GOT3 (cell line): ENCODE results near the gene OTUD1.

ENCODE experiments used
- DNase-seq: peaks from one replicate; lab custom pipeline; 2025; ENCODE audit warnings: mixed read lengths; lab: John Stamatoyannopoulos, UW

OTUD1 gene

DNA sequence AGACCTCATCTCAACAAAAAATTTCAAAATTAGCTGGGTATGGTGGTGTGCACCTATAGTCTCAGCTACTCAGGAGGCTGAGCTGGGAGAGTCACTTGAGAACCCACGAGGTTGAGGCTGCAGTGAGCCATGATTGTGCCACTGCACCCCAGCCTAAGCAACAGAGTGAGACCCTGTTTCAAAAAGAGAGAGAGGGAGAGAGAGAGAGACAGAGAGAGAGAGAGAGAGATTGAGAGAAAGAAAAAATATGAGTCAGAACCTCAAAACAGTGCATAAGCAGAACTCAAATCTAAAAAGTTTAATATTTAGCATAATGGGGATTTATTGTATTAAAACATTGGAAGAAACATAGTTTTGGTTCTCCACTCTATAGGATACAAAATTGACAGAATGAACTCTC is 17.5 kb upstream of the OTUD1 start:
- DNase-seq, result no peak

DNA sequence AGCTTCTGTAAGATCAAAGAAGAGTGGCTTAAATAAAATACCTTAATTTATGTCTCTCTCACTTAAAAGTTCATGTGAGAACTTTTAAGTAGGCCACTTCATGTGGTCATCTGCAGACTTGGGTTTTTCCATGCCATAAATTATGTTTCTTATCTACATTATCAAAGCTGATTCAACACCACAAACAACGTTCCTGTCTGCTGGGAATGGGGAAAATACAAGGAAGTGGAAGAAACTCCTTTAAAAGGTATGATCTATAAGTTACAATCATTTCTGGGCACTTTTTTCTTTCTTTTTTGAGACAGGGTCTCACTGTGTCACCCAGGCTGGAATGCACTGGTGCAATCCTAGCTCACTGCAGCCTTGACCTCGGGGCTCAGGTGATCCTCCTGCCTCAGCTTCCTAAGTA is 16.9 kb upstream of the OTUD1 start:
- no peak for DNase-seq

DNA sequence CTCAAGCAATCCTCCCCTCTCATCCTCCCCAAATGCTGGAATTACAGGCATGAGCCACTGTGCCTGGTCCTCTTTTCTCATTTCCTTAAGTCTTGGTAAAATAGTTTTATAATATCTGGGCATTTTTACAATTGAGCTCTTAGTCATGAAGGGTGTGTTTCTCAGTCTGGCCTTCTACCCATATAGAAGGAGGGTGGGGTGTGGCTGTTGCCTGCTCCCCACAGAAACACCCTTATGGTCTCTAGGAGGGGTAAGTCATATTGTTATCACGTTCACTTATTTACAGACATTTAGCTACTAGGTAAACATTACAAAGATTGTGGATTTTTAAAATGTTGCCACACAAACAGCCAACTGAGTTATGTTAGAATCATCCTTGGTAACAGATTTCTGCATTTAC is 6.7 kb upstream of the OTUD1 start:
- DNase-seq, result no peak

DNA sequence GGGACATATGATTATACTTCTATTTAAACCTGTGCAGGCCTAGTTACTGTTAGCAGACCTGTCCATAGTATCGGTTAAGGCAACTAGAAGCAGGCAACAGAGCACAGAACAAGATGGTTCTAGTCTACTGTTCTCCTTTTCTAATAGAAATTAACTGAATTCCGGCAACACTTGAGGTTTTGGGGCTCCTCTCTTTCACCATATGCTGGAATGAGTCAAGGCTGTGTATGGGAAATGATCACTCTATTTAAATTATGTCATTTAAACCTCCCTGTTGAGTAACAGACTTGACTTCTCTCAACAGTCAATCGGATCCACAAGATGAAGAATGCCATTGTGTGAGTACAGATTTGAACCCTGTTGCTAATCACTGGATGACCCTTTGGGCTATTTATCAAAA is 6.2 kb upstream of the OTUD1 start:
- no peak for DNase-seq

DNA sequence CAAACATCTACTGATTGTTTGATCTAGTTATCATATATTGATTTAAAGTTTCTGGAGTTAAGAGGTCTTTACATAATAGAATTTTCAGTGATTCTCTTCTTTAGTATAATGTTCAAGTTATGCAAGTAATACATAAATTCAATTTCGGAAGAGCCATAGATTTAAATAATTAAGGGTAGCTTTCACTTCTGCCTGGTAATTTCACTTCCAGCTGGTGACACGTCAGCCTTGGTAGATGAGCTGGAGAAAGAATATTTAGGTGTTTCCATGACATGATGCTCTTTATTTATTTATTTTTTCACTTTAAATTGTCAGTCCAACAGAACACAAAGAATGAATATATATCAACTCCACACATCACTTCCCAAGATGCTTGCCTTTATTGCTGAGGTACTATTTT is 5.2 kb upstream of the OTUD1 start:
- DNase-seq, result no peak

DNA sequence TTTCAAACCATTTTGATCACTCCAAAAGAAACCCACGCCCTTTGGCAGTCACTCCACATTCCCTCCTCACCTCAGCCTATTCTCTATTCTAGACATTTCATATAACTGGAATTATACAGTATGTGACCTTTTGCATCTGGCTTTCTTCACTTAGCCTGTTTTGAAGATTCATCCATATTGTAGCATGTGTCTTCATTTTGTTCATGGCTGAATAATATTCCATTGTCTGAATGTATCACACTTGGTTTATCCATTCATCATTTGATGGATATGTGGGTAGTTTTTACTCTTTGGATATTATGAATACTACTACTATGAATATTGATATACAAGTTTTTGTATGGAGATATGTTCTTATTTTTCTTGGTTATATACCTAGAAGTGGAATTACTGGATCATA is 3.5 kb upstream of the OTUD1 start:
- DNase-seq, result no peak

DNA sequence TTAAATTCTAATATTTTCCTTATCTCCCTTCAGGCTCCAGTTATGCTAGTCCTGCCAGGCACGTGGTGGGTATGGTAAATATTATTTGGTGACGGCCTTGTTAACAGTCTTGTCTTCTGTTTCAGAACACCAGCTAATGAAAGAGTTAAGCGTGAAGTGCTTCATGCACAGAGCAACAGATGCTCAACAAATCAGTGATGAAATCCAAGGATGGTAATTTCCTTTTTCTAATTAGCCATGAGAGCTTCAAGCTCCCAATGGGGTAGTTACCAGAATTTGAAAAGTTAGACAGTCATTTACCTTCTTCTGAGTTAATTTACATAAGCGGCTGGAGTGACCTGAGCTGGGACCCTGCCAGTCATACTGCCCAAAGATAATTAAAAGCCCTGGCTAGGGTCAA is 1.9 kb upstream of the OTUD1 start:
- no peak for DNase-seq

DNA sequence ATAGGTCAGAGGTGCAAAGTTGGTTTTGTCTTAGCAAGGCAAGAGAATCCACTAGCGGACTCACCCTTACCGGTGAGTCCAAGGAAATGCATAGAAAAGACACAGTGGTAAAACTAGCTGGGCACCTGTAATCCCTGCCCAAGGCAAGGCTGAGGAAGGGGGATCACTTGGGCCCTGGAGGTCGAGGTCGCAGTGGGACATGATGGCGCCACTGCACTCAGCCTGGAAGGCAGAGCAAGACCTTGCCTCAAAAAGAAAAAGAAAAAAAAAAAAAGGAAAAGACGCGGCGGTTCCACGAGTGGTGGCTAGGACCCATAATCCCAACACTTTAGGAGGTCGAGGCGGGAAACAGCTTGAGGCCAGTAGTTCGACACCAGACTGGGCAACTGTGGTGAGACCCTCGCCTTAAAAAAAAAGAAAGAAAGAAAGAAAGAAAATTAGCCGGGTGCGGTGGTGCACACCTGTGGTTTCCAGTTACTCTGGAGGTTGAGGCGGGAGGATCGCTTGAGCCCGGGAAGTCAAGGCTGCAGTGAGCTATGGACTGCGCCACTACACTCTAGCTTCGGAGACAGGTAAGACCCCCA is 820 bp upstream of the OTUD1 start:
- DNase-seq, result no peak

DNA sequence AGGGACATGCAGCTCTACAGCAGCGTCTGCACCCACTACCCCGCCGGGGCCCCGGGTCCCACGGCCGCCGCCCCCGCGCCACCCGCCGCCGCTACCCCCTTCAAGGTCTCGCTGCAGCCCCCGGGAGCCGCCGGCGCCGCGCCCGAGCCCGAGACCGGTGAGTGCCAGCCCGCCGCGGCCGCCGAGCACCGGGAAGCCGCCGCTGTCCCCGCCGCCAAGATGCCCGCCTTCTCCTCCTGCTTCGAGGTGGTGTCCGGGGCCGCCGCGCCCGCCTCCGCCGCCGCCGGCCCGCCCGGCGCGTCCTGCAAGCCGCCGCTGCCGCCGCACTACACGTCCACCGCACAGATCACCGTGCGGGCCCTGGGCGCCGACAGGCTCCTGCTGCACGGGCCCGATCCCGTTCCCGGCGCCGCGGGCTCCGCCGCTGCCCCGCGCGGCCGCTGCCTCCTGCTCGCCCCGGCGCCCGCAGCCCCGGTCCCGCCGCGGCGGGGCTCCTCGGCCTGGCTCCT is 631 bp downstream of the OTUD1 start:
- no peak for DNase-seq

DNA sequence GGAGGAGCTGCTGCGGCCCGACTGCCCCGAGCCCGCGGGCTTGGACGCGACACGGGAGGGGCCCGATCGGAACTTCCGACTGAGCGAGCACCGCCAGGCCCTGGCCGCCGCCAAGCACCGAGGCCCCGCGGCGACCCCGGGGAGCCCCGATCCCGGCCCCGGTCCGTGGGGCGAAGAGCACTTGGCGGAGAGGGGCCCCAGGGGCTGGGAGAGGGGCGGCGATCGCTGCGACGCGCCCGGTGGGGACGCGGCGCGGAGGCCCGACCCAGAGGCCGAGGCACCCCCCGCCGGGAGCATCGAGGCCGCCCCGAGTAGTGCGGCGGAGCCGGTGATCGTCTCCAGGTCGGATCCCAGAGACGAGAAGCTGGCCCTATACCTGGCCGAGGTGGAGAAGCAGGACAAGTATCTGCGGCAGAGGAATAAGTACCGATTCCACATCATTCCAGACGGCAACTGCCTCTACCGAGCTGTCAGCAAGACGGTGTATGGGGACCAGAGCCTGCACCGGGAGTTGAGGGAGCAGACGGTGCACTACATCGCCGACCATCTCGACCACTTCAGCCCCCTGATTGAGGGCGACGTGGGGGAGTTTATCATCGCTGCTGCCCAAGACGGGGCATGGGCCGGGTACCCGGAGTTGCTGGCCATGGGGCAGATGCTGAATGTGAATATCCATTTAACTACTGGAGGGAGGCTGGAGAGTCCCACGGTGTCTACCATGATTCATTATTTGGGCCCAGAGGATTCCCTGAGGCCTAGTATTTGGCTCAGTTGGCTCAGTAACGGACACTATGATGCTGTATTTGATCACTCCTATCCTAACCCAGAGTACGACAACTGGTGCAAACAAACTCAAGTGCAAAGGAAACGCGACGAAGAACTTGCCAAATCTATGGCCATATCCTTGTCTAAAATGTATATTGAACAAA is 1.4 kb downstream of the OTUD1 start:
- no peak for DNase-seq

DNA sequence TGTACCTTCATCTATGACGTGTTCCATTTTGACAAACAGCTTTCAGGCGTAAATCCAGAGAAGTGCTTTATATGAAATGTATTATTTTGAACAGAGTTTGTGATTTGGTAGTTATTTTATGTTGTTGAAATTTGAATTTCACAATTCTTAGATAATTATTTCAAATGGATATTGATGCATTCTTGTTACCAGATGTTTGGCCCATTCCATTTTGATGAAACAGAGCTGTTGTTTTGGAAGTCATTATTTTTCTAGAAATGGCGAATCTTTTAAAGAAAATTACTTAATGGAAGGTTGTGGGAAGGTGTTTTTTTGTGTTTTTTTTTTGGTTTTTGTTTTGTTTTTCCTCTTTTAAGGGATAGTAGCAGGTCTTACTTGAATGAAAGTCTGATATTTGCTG is 2.4 kb downstream of the OTUD1 start:
- no peak for DNase-seq

DNA sequence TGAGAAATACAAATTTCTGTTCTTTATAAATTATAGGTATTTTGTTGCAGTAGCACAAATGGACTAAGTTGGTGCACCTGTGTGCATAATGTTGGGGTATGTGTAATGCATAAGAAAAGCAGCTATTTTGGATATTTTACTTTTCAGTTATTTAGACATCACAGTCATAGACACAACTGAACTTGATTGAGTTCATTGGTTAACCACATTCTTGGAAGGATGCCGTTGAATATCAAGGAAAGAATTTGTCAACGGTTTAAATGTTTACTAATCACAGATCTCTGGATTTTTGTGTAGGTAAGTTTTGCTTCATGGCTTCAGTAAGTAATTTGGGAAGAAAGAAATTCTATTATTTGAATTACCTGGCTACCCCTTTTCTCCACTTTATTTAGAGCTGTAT is 4.1 kb downstream of the OTUD1 start:
- DNase-seq, result no peak

DNA sequence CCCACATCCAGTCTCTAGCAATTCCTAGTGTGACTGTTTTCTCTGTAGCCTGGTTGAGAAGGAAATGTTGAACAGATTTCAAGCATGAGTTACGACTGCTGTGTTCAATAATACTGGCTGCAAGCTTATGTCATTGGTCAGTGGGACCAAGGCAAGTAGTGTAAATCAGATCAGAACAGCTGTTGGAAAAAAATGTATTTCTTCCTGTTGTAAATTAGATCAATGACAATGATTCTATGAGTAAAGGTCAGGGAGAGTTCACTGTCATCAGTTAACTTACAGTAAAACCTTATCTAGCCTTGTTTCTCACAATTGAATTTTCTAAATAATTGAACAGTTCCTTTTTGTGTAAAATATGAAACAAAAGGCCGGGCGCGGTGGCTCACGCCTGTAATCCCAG is 6.7 kb downstream of the OTUD1 start:
- no peak for DNase-seq

DNA sequence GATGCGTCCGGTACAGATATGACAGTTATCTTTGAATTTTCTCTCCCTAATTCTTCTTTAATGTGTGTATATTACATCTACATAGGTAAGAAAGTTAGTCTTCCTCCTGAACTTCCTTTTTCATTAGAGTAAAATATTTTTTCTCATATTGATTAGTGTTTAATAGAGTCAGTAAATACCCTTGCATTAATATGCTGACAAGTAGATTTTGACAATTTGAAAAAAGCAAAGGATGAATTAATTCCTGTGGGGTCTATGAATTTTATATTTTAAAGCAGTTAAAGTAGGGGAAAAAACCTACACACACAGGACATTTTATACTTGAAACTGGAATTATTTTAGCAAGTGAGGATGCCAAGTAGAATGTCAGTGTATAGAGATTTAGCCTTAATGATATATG is 9.4 kb downstream of the OTUD1 start:
- DNase-seq, result no peak

DNA sequence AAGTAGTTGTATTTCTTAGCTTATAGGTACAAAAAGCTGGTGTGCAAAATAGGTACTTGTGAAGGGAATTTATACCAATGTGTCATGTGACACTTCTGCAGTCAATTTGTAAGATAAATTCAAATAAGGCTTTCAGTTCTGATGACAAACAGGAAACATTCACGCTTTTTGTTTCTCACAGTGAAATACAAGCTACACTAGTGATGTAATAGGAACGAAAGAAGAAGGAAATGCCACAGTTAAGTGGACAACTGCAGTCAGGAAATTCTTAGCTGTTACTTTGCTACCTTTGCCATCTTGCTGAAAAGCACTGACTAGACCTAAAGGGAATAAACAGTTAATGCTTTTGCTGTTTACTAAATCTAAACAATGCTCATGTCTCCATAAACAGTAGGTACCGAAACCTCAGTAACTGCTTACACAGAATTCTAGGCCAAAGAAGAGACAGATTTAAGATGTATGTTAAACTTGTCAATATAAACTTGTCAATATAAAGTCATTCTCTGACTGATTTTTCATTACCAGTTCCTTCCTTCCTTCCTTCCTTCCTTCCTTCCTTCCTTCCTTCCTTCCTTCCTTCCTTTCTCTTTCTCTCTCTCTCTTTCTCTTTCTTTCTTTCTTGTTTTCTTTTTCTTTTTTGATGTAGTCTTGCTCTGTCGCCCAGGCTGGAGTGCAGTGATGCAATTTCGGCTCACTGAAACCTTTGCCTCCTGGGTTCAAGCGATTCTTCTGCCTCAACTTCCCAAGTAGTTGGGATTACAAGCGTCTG is 10.1 kb downstream of the OTUD1 start:
- no peak for DNase-seq

DNA sequence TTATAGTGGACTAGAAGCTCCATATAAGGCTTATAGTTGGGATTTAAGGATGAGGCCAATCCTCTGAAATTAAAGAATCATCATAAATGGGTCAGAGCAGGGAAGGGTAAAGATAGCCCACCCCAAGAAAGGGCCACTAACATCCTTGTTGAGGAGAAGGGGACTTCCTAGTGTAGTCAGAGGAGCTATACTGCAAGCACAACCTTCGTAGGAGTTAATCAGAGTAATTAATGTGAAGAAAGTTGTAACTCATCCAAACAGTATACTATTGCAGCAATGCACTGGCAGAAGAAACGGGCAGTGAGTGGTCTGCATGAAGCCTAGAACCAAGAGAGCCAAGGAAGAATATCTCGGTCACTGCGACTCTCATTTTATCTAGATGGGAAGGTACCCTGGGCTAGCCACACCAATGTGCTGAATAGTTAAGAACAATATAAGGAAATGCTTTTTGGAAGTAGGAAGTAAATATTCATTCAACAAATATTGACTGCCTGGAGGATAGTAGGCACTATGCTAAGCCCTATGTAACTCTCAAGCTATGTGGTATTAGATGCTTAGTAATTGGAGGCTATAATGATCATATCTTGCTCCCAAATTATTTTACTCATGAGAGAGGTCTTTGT is 13.3 kb downstream of the OTUD1 start:
- DNase-seq, result no peak

DNA sequence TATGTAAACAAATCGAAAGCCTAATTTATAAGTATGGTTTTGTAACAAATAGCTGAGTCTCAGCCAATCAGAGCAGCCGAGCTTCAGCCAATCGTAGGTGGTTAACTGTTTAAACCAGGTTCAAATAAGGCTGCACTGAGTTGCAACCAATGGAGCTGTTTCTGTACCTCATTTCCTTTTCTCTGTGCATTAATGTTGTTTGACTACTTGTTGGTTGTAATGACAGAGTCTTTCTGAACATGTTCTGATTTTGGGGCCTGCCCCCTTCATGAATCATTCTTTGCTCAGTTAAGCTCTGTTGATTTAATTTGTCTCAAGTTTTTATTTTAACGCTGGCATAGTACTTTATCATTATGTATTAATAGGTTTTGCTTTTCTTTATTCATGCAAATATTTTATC is 14.6 kb downstream of the OTUD1 start:
- no peak for DNase-seq

DNA sequence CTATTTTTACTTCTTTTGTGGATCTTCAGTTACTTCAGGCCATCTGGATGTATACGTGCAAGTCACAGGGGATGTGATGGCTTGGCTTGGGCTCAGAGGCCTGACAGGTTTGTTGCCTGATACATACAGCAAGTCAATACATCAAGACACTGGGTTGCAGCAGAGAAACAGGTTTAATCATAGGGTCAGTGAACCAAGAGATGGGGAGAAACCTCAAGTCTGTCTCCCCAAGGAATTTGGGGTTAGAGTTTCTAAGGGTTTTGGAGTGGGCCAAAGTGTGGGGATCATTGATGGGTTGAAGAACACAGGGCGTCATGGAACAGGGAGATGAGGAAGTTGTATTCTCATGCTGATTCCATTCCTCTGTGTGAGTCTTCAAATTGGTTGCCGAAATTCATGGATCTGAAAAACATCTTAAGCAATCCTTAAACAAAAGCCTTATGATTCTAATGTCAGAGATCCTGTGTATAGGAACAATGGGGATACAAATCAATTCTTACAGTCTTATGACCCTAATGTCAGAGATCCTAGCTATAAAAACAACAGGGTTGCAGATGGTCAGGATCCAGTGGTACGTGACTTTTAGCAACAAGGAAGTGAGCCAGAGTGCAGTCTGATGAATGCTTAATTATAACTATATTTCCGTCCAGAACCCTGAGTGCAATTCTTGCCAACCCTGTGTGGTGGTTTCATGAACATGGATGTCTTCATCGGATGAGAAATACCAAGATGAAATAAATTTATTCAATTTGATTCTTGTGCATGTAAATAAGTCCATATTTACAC is 18.9 kb downstream of the OTUD1 start:
- no peak for DNase-seq

DNA sequence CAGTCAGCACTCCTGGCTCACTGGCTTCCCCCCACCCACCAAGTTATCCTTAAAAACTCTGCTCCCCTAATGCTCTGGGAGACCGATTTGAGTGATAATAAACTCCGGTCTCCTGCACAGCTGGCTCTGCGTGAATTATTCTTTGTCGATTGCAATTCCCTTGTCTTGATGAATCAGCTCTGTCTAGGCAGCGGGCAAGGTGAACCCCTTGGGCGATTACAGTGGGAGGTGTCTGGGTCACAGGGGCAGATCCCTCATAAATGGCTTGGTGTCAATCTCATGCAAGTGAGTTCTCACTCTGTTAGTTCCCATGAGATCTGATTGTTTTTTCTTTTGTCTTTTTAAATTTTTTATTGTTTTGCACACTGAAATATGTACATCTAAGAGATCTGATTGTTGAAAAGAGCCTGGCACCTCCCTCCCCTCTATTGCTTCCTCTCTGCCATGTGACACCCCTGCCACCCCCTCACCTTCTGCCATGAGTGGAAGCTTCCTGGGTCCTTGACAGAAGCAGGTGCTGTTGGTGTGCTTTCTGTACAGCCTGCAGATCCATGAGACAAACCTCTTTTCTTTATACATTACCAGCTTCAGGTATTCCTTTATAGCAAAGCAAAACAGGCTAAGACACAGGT is 20.5 kb downstream of the OTUD1 start:
- DNase-seq, result no peak

DNA sequence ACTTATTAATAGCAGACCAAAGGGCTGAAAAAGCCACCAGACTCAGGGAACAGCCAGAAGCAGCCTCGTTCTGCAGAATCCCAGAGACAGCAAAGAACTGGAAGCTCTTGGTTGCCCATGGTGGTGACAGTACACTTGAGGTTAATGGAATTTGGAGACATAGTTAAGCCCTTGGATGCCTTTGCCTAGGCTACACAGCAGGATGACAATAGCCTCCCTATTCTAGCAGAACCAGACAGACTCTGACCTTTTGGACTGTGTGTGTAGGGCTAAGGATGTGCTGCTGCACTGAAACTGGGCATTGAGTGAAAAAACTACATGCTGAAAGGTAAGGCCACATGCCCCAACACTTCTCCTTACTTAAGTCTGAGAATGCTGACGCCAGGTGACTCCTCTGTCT is 22.7 kb downstream of the OTUD1 start:
- DNase-seq, result no peak

DNA sequence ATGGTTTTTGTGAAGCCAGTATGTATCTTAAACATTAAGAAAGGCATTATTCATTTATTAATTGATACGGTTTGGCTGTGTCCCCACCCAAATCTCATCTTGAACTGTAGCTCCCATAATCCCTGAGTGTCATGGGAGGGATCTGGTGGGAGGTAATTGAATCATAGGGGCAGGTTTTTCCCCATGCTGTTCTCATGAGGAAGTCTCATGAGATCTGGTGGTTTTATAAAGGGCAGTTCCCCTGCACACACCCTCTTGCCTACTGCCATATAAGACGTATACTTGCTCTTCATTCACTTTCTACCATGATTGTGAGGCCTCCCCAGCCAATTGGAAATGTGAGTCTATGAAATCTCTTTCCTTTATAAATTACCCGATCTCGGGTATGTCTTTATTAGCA is 28.1 kb downstream of the OTUD1 start:
- no peak for DNase-seq
